Esophagus muscularis mucosa (tissue), 4 donors: ENCODE data around the gene GPAT2.

Experiments
- EP300 ChIP-seq: sonication (generic); formaldehyde crosslinking; IDR thresholded peaks from one replicate; pipeline ENCODE4 v1.6.1; 2017; ENCODE audit warnings: antibody characterized with exemption
- POLR2AphosphoS5 ChIP-seq, 2 donors: sonication (generic); formaldehyde crosslinking; IDR thresholded peaks; one replicate each; pipeline ENCODE4 v1.6.1; 2017; ENCODE audit warnings: antibody characterized with exemption in 2 of 2
- TF ChIP-seq, protein P1 (sequence below), 3 experiments: fragments of 200-600 bp in 2 of 3; fragments of 450-650 bp in 1 of 3; sonication (generic) in 2 of 3; IDR thresholded peaks; one replicate each; pipeline ENCODE4 v1.5.1; 2017 to 2019; ENCODE audit warnings: antibody characterized with exemption in 3 of 3, mild to moderate bottlenecking in 2 of 3, moderate library complexity in 1 of 3

DNA sequence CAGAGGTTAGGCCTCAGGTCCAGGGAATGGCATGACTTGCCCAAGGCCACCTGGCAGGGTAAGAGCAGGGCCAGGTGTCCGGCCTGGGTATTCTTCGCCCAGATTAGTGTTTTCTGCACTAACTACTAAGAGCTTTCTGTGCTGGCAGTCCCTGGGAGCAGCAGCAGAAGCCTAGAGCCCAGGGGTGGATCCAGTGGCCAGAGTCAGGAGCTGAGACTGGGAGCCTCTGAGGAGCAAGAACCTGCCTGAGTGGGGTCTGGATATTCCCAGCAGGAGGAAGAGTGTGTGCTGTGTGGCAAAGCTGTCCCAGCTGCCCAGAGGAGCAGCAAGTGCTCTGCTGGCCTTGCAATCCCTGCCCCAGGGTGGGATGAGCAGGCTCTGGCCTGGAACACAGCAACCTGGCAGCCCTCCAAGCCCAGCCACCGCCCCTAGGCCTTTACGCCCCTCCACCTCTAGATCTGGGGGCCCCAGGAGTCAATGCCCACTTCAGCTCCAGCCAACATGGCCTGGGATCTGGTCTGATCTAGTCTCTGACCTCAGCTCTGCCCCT is 30.7 kb upstream of the GPAT2 start:
- TF ChIP-seq, protein P1, sequence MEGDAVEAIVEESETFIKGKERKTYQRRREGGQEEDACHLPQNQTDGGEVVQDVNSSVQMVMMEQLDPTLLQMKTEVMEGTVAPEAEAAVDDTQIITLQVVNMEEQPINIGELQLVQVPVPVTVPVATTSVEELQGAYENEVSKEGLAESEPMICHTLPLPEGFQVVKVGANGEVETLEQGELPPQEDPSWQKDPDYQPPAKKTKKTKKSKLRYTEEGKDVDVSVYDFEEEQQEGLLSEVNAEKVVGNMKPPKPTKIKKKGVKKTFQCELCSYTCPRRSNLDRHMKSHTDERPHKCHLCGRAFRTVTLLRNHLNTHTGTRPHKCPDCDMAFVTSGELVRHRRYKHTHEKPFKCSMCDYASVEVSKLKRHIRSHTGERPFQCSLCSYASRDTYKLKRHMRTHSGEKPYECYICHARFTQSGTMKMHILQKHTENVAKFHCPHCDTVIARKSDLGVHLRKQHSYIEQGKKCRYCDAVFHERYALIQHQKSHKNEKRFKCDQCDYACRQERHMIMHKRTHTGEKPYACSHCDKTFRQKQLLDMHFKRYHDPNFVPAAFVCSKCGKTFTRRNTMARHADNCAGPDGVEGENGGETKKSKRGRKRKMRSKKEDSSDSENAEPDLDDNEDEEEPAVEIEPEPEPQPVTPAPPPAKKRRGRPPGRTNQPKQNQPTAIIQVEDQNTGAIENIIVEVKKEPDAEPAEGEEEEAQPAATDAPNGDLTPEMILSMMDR (IDR thresholded peaks at IDR 0.05): no peak
- TF ChIP-seq EP300 (no peak), POLR2AphosphoS5 (IDR thresholded peaks at IDR 0.05) (no peak)
